MG63 (cell line): ENCODE results near the gene GJA8. TPM values are rescaled to one million over a fixed set of nuclear protein-coding genes. Genes with fewer than 3 reads are reported as not detected.
A peak's percentile ranks its signal among the peaks of the same experiment; 100 is the strongest.
"Not testable (repeated sequence)": the region's sequence is repeated elsewhere in the genome, so short reads cannot be mapped to it uniquely, and the experiment has no call there.

ENCODE experiments used
- DNase-seq: peaks from one replicate; pipeline ENCODE4 v3.0.0-alpha.2; 2020
- H3K27me3 ChIP-seq: fragments of 250-450 bp; sonication (Bioruptor Pico); 2 replicates; pipeline ENCODE4 v1.5.1; 2020; ENCODE audit warnings: mild to moderate bottlenecking, moderate library complexity
- H3K36me3 ChIP-seq: fragments of 250-450 bp; sonication (Bioruptor Pico); 2 replicates; pipeline ENCODE4 v1.5.1; 2020; ENCODE audit warnings: mild to moderate bottlenecking, moderate library complexity
- H3K4me3 ChIP-seq: fragments of 250-450 bp; sonication (Bioruptor Pico); 2 replicates; pipeline ENCODE4 v1.5.1; 2020; ENCODE audit warnings: mild to moderate bottlenecking, moderate library complexity
- H3K9me3 ChIP-seq: fragments of 250-450 bp; sonication (Bioruptor Pico); 2 replicates; pipeline ENCODE4 v1.5.1; 2020; ENCODE audit warnings: mild to moderate bottlenecking, moderate library complexity
- total RNA-seq: library from RNA; depleted of rRNA; stranded (reverse); fragments of >200 nt; shearing (Covaris generic); gene quantifications from 2 replicates; pipeline ENCODE4 v1.2.3, GENCODE V29; 2014; ENCODE audit warnings: low replicate concordance; rRNA removed

GJA8 gene
- total RNA-seq: not detected in 2 replicates

DNA sequence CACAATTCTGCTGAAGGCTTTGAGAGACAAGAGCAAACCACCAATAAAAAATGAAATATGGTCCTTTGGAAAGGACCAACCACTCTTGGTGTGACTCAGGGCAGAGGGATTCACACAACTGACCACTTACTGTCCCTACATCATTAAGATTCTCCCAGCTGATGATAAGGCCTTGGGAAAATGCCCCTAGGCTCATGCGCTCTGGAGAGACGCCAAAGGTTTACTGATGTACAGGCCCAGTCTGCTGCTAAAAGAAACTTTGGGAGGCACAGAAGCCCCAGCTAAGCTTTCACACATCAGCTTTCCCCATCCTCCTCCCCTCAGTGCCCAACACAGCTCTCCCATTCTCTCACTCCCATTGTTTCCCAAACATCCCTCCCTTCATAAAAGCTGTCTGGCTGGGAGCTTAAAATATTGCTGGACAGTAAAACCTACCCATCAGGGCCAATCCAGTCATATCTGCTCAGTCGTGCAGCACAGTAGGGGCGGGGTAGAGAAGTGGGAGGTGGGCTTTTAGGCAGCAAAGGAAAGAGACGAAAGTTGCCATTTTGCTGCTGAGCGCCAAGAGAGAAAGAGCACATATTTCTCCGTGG lies at the start of gene GJA8:
GJA8 (plus strand) TSS at position 543 of the 593 bp plus-strand sequence. CDS start 5,161 bp downstream, outside the sequence.
- Histone ChIP-seq H3K27me3 (no peaks in the 10 kb centered on the region; the same call in 1 of the 2 replicates), H3K4me3 (no peak within 1 kb of the TSS), H3K9me3 (no peaks in the 10 kb centered on the region), H3K36me3 (no peaks in the 10 kb centered on the region)
- DNase-seq: no peak

DNA sequence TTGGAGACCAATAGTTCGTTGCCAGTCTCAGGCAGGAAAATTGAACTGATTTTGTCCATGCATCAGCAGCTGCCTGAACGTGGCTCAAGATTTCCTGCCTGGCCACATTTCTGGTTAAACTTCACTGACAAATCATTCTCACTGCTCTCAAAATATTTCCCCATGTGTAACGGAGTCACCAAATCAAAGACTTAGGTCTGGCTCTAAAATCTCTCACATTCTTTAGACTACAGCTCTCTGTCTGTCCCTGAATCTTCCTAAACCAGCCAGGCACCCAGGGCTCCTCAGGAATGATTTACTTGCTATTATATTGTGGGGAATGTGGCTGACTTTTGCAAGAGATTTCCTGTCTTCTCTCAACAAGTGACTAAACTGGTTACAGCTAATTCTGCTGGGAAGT lies 49.2 kb upstream of the GJA8 start:
- H3K27me3 ChIP-seq: no peaks in the 10 kb centered on the region; the same call in 1 of the 2 replicates
- H3K9me3 ChIP-seq: no peaks in the 10 kb centered on the region
- H3K36me3 ChIP-seq: no peaks in the 10 kb centered on the region
- no peak overlapping the region for H3K4me3 ChIP-seq
- DNase-seq: no peak

DNA sequence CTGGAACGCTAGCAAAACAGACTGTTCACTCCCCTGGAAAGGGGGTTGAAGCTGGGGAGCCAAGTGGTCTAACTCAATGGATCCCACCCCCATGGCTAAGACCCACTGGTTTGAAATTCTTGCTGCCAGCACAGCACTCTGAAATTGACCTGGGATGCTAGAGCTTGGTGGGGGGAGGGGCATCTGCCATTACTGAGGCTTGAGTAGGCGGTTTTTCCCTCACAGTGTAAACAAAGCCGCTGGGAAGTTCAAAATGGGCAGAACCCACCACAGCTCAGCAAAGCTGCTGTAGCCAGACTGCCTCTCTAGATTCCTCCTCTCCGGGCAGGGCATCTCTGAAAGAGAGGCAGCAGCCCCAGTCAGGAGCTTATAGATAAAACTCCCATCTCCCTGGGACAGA lies 47.6 kb upstream of the GJA8 start:
- H3K36me3 ChIP-seq, DNase-seq, H3K9me3 ChIP-seq, H3K27me3 ChIP-seq, H3K4me3 ChIP-seq: not testable (repeated sequence)

DNA sequence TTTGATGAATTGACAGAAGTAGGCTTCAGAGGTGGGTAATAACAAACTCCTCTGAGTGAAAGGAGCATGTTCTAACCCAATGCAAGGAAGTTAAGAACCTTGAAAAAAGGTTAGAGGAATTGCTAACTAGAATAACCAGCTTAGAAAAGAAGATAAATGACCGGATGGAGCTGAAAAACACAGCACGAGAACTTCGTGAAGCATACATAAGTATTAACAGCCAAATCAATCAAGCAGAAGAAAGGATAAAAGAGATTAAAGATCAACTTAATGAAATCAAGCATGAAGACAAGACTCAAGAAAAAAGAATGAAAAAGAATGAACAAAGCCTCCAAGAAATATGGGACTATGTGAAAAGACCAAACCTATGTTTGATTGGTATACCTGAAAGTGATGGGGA lies 46.6 kb upstream of the GJA8 start:
- not testable (repeated sequence) for H3K4me3 ChIP-seq, H3K27me3 ChIP-seq, H3K9me3 ChIP-seq, DNase-seq, H3K36me3 ChIP-seq

DNA sequence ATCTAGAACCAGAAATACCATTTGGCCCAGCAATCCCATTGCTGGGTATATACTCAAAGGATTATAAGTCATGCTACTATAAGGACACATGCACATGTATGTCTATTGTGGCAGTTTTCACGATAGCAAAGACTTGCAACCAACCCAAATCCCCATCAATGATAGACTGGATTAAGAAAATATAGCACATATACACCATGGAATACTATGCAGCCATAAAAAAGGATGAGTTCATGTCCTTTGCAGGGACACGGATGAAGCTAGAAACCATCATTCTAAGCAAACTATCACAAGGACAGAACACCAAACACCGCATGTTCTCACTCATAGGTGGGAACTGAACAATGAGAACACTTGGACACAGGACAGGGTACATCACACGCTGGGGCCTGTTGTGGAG lies 35.4 kb upstream of the GJA8 start:
- not testable (repeated sequence) for H3K27me3 ChIP-seq, H3K9me3 ChIP-seq, DNase-seq

DNA sequence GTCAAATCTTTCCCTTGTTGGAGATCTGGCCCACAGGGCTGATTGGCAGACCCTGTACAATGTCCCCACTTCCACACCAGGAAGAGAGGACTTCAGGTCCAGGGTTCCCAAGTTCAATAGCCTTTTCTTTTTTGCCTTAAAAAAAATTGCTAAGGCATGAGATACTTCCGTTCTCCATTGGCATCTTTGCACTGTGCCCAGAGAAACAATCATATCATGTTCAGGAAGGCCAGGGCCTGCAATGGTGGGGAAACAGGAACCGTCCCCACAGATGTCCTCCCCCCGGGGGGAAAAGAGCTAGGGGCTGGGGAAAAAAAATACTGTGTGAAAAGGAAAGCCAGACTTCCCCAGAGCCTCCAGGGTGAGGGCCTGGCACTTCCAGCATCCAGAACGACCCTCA lies 24.6 kb upstream of the GJA8 start:
- no peaks in the 10 kb centered on the region for H3K36me3 ChIP-seq
- H3K9me3 ChIP-seq: 0 out of 2 replicates have a peak, but pooled peaks cover 2% of the 10 kb centered on the region
- DNase-seq: no peak
- H3K4me3 ChIP-seq: no peak overlapping the region
- H3K27me3 ChIP-seq: no peaks in the 10 kb centered on the region

More for the DNA sequence above, 35.4 kb upstream of the GJA8 start:
- not testable (repeated sequence) for H3K36me3 ChIP-seq, H3K4me3 ChIP-seq

DNA sequence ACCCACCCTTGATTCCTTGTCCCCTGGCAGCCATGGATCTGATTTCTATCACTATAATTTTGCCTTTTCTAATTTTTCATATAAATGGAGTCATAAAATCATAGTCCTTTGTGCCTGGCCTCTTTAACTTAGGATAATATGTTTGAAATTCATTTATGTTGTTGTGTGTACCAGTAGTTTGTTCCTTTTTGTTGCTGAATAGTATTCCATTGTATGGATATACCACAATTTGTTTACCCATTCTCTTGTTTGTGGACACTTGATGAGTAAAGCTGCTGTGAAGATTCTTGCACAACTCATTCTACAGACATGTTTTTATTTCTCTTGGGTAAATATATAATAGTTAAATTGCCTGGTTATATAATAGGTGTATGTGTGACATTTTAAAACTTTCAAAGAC lies 22.7 kb upstream of the GJA8 start:
- Histone ChIP-seq H3K27me3 (no peaks in the 10 kb centered on the region), H3K4me3 (no peak overlapping the region), H3K36me3 (no peaks in the 10 kb centered on the region), H3K9me3 (0 out of 2 replicates have a peak, but pooled peaks cover 2% of the 10 kb centered on the region)
- no peak for DNase-seq

DNA sequence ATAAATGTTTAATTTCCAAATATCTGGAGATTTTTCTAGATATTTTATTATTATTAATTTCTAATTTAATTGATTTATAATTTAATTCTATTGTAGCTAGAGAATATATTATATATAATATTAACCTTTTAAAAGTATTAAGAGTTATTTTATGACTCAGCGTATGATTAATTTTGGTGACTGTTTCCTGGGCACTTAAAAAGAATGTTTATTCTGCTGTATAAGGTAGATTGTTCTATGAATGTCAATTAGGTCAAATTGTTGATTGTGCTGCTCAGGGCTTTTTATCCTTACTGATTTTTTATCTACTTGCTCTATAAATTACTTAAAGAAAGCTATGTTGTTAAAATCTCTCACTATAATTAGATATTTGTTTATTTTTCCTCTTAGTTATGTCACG lies 20.1 kb upstream of the GJA8 start:
- Histone ChIP-seq H3K27me3 (no peaks in the 10 kb centered on the region), H3K9me3 (0 out of 2 replicates have a peak, but pooled peaks cover 2% of the 10 kb centered on the region), H3K36me3 (no peaks in the 10 kb centered on the region), H3K4me3 (no peak overlapping the region)
- DNase-seq: no peak

DNA sequence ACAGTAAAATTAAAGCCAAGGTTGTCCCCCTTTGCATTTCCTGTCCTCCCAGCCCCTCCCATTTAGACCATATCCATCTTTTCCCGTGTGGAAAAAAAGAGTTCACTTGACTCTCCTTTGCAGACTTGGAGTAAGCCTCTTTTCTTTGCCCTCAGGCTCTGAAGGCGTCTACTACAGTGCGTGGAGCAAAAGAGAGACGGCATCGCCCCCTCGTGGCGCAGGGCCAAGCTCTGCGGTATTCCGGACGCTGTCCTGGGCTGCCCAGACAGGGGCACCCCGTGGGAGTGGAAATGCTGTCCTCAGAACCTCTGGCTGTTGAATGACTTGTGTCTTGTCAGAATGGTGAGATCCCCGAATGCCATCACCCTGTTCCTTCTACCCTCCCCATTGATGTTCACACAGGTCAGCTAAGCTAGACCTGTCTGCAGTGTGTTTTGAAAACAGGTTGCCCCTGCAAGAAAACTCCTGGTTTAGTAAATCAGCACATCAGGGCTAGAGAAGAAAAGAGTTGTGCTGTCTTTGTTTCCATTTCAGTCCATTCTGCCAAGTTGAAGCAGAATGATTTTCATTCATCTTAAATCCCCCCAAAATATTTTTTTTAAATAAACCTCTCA lies 12.3 kb upstream of the GJA8 start:
- peak; percentile 53 for DNase-seq
- H3K27me3 ChIP-seq: no peaks in the 10 kb centered on the region
- H3K36me3 ChIP-seq: no peaks in the 10 kb centered on the region
- no peaks in the 10 kb centered on the region for H3K9me3 ChIP-seq
- H3K4me3 ChIP-seq: no peak overlapping the region

DNA sequence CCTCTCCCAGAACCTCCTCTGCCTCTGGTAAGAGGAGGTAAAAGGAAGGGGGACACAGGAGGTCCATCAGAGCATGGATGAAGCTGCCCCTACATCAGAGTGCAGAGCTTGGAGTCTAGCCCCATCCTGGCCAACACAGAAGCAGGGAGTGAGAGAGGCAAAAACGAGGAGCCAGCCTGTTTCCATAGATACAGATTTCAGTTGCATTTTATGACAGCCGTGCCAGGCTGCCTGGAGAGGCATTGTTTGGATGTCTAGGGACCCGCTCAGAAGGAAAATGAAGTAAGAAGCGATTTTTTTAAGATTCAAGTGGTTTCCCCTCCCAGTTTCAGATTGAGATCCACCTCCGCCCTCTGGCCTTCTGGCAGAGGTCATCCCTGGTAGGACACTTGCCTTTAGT lies 11.5 kb upstream of the GJA8 start:
- H3K4me3 ChIP-seq: no peak overlapping the region
- no peaks in the 10 kb centered on the region for H3K9me3 ChIP-seq
- no peak for DNase-seq
- no peaks in the 10 kb centered on the region for H3K27me3 ChIP-seq
- H3K36me3 ChIP-seq: no peaks in the 10 kb centered on the region

DNA sequence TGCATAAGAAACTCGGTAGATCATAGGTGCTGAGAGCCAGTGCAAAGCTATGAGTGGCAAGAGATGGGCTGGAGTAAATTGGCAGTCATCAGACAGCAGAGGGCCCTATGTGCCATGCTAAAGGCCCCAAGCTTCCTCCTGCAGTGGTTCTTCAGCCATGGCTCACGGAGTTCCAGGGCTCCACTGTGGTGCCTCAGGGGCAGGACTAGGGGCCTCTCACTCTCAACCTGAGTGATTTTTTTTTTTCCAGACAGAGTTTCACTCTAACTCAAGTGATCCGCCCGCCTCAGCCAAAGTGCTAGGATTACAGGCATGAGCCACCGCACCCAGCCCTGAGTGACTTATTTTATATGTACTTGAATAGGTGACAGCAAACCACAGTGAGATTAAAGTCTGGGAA lies 10.4 kb upstream of the GJA8 start:
- H3K4me3 ChIP-seq: no peak overlapping the region
- no peaks in the 10 kb centered on the region for H3K36me3 ChIP-seq
- H3K27me3 ChIP-seq: no peaks in the 10 kb centered on the region
- no peak for DNase-seq
- H3K9me3 ChIP-seq: no peaks in the 10 kb centered on the region

DNA sequence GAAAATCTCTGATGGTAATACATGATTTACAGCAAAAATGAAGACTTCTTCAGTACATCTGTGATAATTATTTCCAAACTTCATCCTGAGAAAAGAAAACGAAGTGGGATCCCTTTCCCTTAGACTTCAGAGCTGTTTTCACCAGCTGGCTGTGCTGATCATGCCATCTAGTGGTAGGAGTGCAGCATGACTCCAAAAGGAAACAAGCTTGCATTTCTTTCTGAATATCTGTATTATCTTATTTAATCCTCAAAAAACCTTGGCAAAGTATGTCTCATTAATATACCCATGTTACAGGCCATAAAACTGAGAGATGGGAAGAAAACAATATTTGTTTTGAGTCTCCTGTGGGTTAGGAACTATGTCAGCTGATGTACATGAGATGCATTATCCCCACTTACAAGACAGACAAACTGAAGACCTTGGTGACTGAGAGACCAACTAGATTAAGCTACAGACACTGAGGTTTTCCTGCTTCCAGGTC lies 9.8 kb upstream of the GJA8 start:
- Histone ChIP-seq H3K36me3 (no peaks in the 10 kb centered on the region), H3K4me3 (no peak overlapping the region), H3K27me3 (no peaks in the 10 kb centered on the region), H3K9me3 (no peaks in the 10 kb centered on the region)
- DNase-seq: no peak

DNA sequence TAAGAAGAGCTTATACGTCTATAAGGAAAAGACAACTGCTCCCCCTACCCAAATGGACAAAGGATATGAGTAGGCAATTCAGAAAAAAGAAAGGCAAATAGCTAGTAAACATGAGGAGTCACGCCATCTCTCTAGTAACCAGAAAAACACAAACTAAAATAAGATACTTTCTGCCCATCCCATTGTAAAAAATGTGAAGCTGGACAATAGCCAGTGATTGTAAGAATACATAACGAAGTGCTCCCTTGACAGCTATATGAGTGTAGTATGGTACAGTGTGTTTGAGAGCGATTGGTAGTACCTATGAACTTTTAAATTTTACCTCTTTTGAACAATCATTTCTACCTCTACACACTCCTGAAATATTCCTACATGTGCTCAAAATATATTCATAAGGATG lies 7.5 kb upstream of the GJA8 start:
- DNase-seq: no peak
- no peak overlapping the region for H3K4me3 ChIP-seq
- no peaks in the 10 kb centered on the region; the same call in 1 of the 2 replicates for H3K27me3 ChIP-seq
- H3K9me3 ChIP-seq: no peaks in the 10 kb centered on the region
- no peaks in the 10 kb centered on the region for H3K36me3 ChIP-seq

DNA sequence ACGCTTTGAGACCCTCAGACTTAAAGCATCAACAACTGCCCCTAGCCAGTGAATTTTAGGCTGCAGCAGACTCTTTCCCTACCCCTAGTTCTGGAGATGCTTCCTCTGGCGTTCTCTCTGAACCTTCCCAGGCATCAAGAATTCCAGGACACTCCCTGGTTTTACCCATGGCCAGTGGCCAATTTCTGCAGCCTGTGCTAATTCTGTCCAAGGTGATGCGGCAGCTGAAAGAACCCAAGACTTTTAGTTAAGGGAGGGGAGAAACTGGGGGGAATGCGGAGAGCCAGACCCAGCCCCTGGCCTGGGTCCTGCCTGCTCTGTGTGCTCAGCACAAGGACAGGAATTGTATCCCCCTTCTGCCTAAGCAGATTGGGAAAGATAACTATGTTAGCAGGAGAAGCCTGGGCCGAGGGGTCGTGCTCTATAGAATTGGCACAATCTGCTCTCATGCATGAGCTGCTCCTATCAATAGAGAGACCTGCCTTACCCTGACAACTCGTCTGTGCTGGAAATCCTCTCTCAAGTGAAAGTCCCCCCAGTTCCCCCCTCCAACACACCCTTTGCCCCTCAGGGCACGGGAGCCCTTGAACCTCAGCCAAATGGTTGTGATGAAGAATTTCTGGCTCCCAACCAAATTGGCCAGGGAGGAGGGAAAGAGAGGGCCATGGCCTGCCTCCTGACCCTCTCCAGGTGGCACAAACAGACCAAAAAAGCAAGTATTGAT lies 5.4 kb upstream of the GJA8 start:
- no peaks in the 10 kb centered on the region for H3K36me3 ChIP-seq
- no peak for DNase-seq
- H3K4me3 ChIP-seq: no peak overlapping the region
- H3K27me3 ChIP-seq: no peaks in the 10 kb centered on the region; the same call in 1 of the 2 replicates
- H3K9me3 ChIP-seq: no peaks in the 10 kb centered on the region

DNA sequence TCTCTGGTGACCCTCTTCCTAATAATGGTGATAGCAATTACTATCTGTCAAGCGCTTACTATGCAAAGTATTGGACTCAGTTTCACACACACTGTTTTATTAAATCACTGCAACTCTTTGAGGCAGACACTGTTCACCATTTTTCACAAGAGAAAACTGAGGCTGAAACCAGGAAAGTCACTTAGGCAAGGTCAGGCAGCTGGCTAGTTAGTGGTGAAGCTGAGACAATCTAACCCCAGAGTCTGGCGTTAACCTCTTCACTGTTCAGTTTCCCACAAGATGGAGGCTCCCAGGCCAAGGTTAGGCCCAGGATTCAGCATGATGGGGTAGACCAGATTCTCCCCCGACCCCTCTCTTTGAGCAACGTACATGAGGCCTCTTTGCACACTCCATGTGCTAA lies 4.8 kb upstream of the GJA8 start:
- Histone ChIP-seq H3K27me3 (no peaks in the 10 kb centered on the region; the same call in 1 of the 2 replicates), H3K9me3 (no peaks in the 10 kb centered on the region), H3K4me3 (no peak overlapping the region), H3K36me3 (no peaks in the 10 kb centered on the region)
- DNase-seq: no peak

DNA sequence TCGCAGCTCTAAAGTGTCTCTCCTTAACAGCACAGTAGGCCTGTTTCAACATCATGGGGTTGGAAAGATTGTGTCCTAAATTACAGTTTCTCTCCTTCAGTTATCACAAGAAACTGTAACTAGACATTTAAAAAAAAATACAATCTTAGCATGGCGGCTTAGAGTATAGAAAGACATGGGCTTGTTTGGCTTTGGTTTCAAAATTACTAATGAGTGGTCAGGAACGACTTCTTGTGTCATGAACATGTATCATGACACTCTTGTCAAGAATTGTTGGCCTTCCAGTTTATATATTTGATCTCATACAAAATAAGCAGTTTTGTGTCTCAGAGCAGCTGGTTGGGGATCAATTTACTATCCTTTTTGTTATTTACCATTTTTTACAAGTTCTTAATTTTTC lies 2.1 kb downstream of the GJA8 start:
- Histone ChIP-seq H3K9me3 (no peaks in the 10 kb centered on the region), H3K4me3 (no peak overlapping the region), H3K27me3 (no peaks in the 10 kb centered on the region; the same call in 1 of the 2 replicates), H3K36me3 (no peaks in the 10 kb centered on the region)
- no peak for DNase-seq

DNA sequence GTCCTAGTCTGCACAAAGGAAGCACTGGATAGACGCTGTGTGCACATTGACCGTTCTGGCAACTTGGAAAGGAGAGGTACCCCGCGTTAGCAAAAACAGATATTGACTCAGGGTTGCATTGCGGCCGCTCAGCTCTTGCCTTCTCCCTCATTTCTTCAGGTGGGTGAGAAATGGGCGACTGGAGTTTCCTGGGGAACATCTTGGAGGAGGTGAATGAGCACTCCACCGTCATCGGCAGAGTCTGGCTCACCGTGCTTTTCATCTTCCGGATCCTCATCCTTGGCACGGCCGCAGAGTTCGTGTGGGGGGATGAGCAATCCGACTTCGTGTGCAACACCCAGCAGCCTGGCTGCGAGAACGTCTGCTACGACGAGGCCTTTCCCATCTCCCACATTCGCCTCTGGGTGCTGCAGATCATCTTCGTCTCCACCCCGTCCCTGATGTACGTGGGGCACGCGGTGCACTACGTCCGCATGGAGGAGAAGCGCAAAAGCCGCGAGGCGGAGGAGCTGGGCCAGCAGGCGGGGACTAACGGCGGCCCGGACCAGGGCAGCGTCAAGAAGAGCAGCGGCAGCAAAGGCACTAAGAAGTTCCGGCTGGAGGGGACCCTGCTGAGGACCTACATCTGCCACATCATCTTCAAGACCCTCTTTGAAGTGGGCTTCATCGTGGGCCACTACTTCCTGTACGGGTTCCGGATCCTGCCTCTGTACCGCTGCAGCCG lies 5.4 kb downstream of the GJA8 start:
- no peak overlapping the region for H3K4me3 ChIP-seq
- no peak for DNase-seq
- H3K36me3 ChIP-seq: no peaks in the 10 kb centered on the region
- no peaks in the 10 kb centered on the region for H3K27me3 ChIP-seq
- H3K9me3 ChIP-seq: no peaks in the 10 kb centered on the region
